Astrocyte (in vitro differentiated cells and primary cell): ENCODE results near the gene EFL1. TPM values are rescaled to one million over a fixed set of nuclear protein-coding genes. Genes with fewer than 3 reads are reported as not detected.

ENCODE experiments used
- DNase-seq: peaks from one replicate; pipeline ENCODE4 v3.0.0-alpha.2; 2010; ENCODE audit warnings: low read depth
- FAIRE-seq: peaks from 2 replicates; lab custom pipeline; 2011; peaks lifted over from hg19 to GRCh38; lab: Jason Lieb, UNC
- H2AFZ ChIP-seq: 2 replicates; pipeline ENCODE4 v1.6.0; 2012; ENCODE audit warnings: low read depth, low read length, inconsistent platforms
- H3K27ac ChIP-seq: 2 replicates; pipeline ENCODE4 v1.5.1; 2011; ENCODE audit warnings: low read depth, low read length, inconsistent platforms
- H3K27me3 ChIP-seq: 2 replicates; pipeline ENCODE4 v1.6.0; 2011; ENCODE audit warnings: low read length, inconsistent platforms; ENCODE audit not compliant: insufficient read depth
- H3K36me3 ChIP-seq: 2 replicates; pipeline ENCODE4 v1.5.1; 2011; ENCODE audit warnings: low read length, inconsistent platforms; ENCODE audit not compliant: insufficient read depth
- H3K4me1 ChIP-seq: 2 replicates; pipeline ENCODE4 v1.5.1; 2011; ENCODE audit warnings: low read length, inconsistent platforms; ENCODE audit not compliant: insufficient read depth
- H3K4me2 ChIP-seq: 2 replicates; pipeline ENCODE4 v1.6.0; 2012; ENCODE audit warnings: low read length, inconsistent platforms
- H3K4me3 ChIP-seq: 2 replicates; pipeline ENCODE4 v1.5.1; 2011; ENCODE audit warnings: low read depth, mild to moderate bottlenecking, low read length, inconsistent platforms; ENCODE audit not compliant: insufficient read depth
- H3K79me2 ChIP-seq: 2 replicates; pipeline ENCODE4 v1.6.0; 2012; ENCODE audit warnings: mild to moderate bottlenecking, low read length, inconsistent platforms; ENCODE audit not compliant: insufficient read depth
- H3K9ac ChIP-seq: 2 replicates; pipeline ENCODE4 v1.6.0; 2012; ENCODE audit warnings: mild to moderate bottlenecking, low read length, inconsistent platforms
- H3K9me3 ChIP-seq: 2 replicates; pipeline ENCODE4 v1.5.1; 2012; ENCODE audit warnings: low read depth, mild to moderate bottlenecking, low read length, inconsistent platforms; ENCODE audit not compliant: insufficient read depth
- H4K20me1 ChIP-seq: 2 replicates; pipeline ENCODE4 v1.6.0; 2012; ENCODE audit warnings: low read length, inconsistent platforms; ENCODE audit not compliant: insufficient read depth
- H3K27ac Mint-ChIP-seq: one replicate; pipeline ENCODE4 v1.8.0; 2021; ENCODE audit warnings: mild to moderate bottlenecking, mixed read lengths; ENCODE audit not compliant: unreplicated experiment
- H3K27me3 Mint-ChIP-seq: one replicate; pipeline ENCODE4 v1.8.0; 2021; ENCODE audit warnings: low read depth, mixed read lengths; ENCODE audit not compliant: unreplicated experiment
- H3K36me3 Mint-ChIP-seq: one replicate; pipeline ENCODE4 v1.8.0; 2021; ENCODE audit warnings: low read depth, mixed read lengths; ENCODE audit not compliant: unreplicated experiment
- H3K4me1 Mint-ChIP-seq: one replicate; pipeline ENCODE4 v1.8.0; 2021; ENCODE audit warnings: low read depth, mixed read lengths; ENCODE audit not compliant: unreplicated experiment
- H3K4me3 Mint-ChIP-seq: one replicate; pipeline ENCODE4 v1.8.0; 2021; ENCODE audit warnings: mild to moderate bottlenecking, moderate library complexity, mixed read lengths; ENCODE audit not compliant: unreplicated experiment
- H3K9me3 Mint-ChIP-seq: one replicate; pipeline ENCODE4 v1.8.0; 2021; ENCODE audit warnings: mild to moderate bottlenecking, mixed read lengths; ENCODE audit not compliant: unreplicated experiment
- CTCF ChIP-seq: IDR thresholded peaks from 2 replicates; pipeline ENCODE4 v1.5.1; 2011; ENCODE audit warnings: low read depth, mild to moderate bottlenecking, inconsistent platforms, low read length, moderate library complexity; ENCODE audit not compliant: insufficient read depth
- EZH2 ChIP-seq: IDR thresholded peaks from 2 replicates; pipeline ENCODE4 v1.6.1; 2012; ENCODE audit warnings: mild to moderate bottlenecking, low read length, inconsistent platforms; ENCODE audit not compliant: insufficient read depth
- total RNA-seq: library from RNA; stranded (reverse); gene quantifications from 2 replicates; pipeline ENCODE4 v1.2.1, GENCODE V29; 2021

EFL1 gene
- total RNA-seq, 1 donor from 2014 or later: 13.7 TPM

DNA sequence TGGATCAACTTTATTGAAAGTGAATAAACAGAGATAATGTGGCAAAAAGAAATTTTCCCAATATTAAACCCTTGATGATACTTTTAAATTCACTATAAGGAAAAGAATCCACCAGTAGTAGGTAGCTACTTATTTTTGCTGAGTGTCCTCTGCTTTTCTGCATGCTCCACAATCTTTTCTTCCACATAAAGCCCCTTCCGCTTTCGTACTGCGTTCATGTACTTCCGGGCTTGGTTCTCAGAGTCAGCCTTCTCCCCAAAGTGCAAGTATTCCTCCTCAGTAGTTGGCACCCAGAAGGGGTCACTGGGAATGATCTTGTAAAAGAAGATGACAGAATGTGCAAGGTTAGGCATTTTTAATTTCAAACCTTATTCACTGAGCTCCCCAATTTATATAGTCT, 132.3 kb downstream of the EFL1 start:
- no peak for DNase-seq
- H3K4me3 Mint-ChIP-seq: no peak overlapping the region
- peak overlapping the region; percentile 71 for H3K27ac ChIP-seq

GRCh38 chr15:82129761-82130160, 132.8 kb downstream of the EFL1 start:
- Histone ChIP-seq H3K36me3 (no peaks in the 10 kb centered on the region), H3K9ac (peak overlapping the region; percentile 58), H4K20me1 (no peaks in the 10 kb centered on the region), H3K9me3 (no peaks in the 10 kb centered on the region), H2AFZ (no peak overlapping the region), H3K27me3 (no peaks in the 10 kb centered on the region), H3K4me2 (peak overlapping the region; percentile 45), H3K4me1 (peaks cover 44% of the 10 kb centered on the region), H3K79me2 (no peaks in the 10 kb centered on the region), H3K27ac (peak overlapping the region; percentile 71), H3K4me3 (no peak overlapping the region)
- TF ChIP-seq CTCF (no peak), EZH2 (no peak)
- peaks cover 6% of the 10 kb centered on the region for H3K36me3 Mint-ChIP-seq
- peak overlapping the region; percentile 62 for H3K27ac Mint-ChIP-seq
- no peak overlapping the region for H3K4me3 Mint-ChIP-seq
- no peaks in the 10 kb centered on the region for H3K27me3 Mint-ChIP-seq
- DNase-seq (peak; percentile 97), FAIRE-seq (peak; percentile 99)
- H3K4me1 Mint-ChIP-seq: peaks cover 36% of the 10 kb centered on the region
- no peaks in the 10 kb centered on the region for H3K9me3 Mint-ChIP-seq

More for the DNA sequence above, 132.3 kb downstream of the EFL1 start:
- Histone ChIP-seq H3K27me3 (no peaks in the 10 kb centered on the region), H3K9me3 (no peaks in the 10 kb centered on the region), H3K4me3 (no peak overlapping the region), H3K79me2 (no peaks in the 10 kb centered on the region), H3K36me3 (no peaks in the 10 kb centered on the region), H4K20me1 (no peaks in the 10 kb centered on the region), H3K4me2 (peak overlapping the region; percentile 45), H3K9ac (peak overlapping the region; percentile 58), H2AFZ (no peak overlapping the region), H3K4me1 (peaks cover 45% of the 10 kb centered on the region)
- no peak for FAIRE-seq
- Mint-ChIP-seq H3K27ac (peak overlapping the region; percentile 62), H3K36me3 (peaks cover 3% of the 10 kb centered on the region), H3K9me3 (no peaks in the 10 kb centered on the region), H3K4me1 (peaks cover 36% of the 10 kb centered on the region), H3K27me3 (no peaks in the 10 kb centered on the region)
- no peak for TF ChIP-seq EZH2
- no peak for TF ChIP-seq CTCF

DNA sequence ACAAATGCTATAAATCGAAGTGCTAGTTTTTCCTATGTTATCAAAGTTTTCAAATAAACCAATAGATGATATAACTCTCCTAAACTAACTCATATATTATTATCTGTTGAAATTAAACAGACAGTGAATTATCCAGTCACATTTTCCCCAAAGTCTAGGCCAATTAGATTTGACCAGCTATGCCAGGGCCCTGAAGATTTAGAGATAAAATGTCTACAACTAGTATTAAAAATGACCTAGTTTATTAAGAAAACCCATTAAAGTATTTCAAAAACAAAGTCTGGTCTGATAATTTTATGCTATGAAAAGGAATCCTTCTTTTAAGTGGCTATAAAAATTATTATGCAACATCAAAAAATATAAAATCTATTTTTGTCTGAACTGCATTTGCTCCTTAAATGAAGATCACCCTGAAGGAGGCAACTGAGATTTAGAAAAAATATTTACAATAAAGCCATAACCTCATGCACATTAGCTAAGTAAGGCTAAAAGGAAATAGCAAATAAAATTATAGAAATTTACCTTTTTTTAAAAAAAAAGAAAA, 133.3 kb downstream of the EFL1 start:
- DNase-seq (no peak), FAIRE-seq (no peak)
- TF ChIP-seq CTCF (no peak), EZH2 (no peak)
- Histone ChIP-seq H3K27me3 (no peaks in the 10 kb centered on the region), H3K36me3 (no peaks in the 10 kb centered on the region), H3K9me3 (no peaks in the 10 kb centered on the region), H3K9ac (peak overlapping the region; percentile 58), H3K4me2 (peak overlapping the region; percentile 45), H4K20me1 (no peaks in the 10 kb centered on the region), H3K4me3 (no peak overlapping the region), H2AFZ (no peak overlapping the region), H3K4me1 (peaks cover 44% of the 10 kb centered on the region), H3K27ac (peak overlapping the region; percentile 71), H3K79me2 (no peaks in the 10 kb centered on the region)
- Mint-ChIP-seq H3K36me3 (peaks cover 6% of the 10 kb centered on the region), H3K27ac (peak overlapping the region; percentile 21), H3K4me1 (peaks cover 36% of the 10 kb centered on the region), H3K9me3 (no peaks in the 10 kb centered on the region), H3K4me3 (no peak overlapping the region), H3K27me3 (no peaks in the 10 kb centered on the region)
